Osteoblast (primary cell): ENCODE data around the gene DBN1. TPM values are rescaled to one million over a fixed set of nuclear protein-coding genes. Genes with fewer than 3 reads are reported as not detected.

Experiments used
- DNase-seq: peaks from one replicate; pipeline ENCODE4 v3.0.0; 2011; ENCODE audit warnings: low spot score, mixed read lengths; ENCODE audit not compliant: insufficient read length; ENCODE audit errors: missing footprints
- H2AFZ ChIP-seq: 2 replicates; pipeline ENCODE4 v1.6.0; 2011; ENCODE audit warnings: mild to moderate bottlenecking, low read length
- H3K27ac ChIP-seq: 2 replicates; pipeline ENCODE4 v1.5.1; 2011; ENCODE audit warnings: mild to moderate bottlenecking, low read depth, low read length, moderate library complexity
- H3K27me3 ChIP-seq: 2 replicates; pipeline ENCODE4 v1.6.0; 2012; ENCODE audit warnings: mild to moderate bottlenecking, control low read depth, inconsistent platforms, low read length, moderate library complexity; ENCODE audit not compliant: insufficient read depth
- H3K36me3 ChIP-seq: 2 replicates; pipeline ENCODE4 v1.5.1; 2011; ENCODE audit warnings: mild to moderate bottlenecking, low read length, control low read depth, moderate library complexity; ENCODE audit not compliant: insufficient read depth
- H3K4me1 ChIP-seq: 2 replicates; pipeline ENCODE4 v1.5.1; 2011; ENCODE audit warnings: mild to moderate bottlenecking, low read length, control low read depth, moderate library complexity; ENCODE audit not compliant: insufficient read depth
- H3K4me2 ChIP-seq: 2 replicates; pipeline ENCODE4 v1.6.0; 2011; ENCODE audit warnings: mild to moderate bottlenecking, low read length; ENCODE audit not compliant: insufficient read depth
- H3K4me3 ChIP-seq: fragments of 200-600 bp; sonication (generic); 3 replicates; pipeline ENCODE4 v1.5.1; 2012; ENCODE audit warnings: mild to moderate bottlenecking, low read length, inconsistent platforms; ENCODE audit not compliant: insufficient read depth
- H3K79me2 ChIP-seq: 2 replicates; pipeline ENCODE4 v1.6.0; 2012; ENCODE audit warnings: mild to moderate bottlenecking, low read length, control low read depth, inconsistent platforms; ENCODE audit not compliant: insufficient read depth
- H3K9me3 ChIP-seq: 2 replicates; pipeline ENCODE4 v1.5.1; 2011; ENCODE audit warnings: low read depth, low read length, control low read depth
- H4K20me1 ChIP-seq: 2 replicates; pipeline ENCODE4 v1.6.0; 2012; ENCODE audit warnings: mild to moderate bottlenecking, low read length, control low read depth; ENCODE audit not compliant: insufficient read depth
- total RNA-seq: library from RNA; depleted of rRNA; stranded (reverse); fragments of >200 nt; gene quantifications from 2 replicates; pipeline ENCODE4 v1.2.3, GENCODE V29; 2012
- TF ChIP-seq, protein P1 (sequence below): IDR thresholded peaks from 2 replicates; pipeline ENCODE4 v1.5.1; 2011; ENCODE audit warnings: mild to moderate bottlenecking, low read depth, low read length, moderate library complexity; ENCODE audit errors: extremely low read depth

The DBN1 gene
- total RNA-seq = 121 and 139 TPM in 2 replicates

DNA sequence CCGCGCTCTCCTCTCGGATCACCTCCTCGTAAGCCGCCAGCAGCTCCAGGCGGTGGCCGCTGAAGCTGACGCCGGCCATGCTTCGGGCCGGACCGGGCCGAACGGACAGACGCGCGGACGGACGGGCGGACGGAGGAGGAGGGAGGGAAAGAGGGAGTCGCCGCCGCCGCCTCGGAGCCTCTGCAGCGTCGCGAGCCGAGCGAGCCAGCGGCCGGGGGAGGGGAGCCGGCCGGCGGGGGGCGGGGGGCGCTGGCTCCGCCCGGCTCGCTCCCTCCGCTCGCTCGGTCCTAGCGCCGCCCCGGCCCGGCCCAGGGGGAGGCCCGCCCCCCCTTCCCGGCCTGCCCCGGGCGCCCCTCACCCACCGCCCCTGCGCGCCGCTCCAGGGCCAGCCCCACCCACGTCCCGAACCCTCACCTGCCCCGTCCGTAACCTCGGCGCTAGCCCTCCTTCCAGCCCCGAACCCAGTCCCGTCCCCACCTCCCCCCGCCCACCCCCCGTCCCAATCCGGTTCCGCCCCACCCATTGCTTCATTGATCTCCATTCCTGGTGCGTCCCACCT is at the start of gene DBN1:
Gene DBN1 (minus strand): TSS at position 192 of the 559 bp plus-strand sequence. CDS start 113 bp downstream, at position 79.
- H2AFZ ChIP-seq = no peak within 1 kb of the TSS

DNA sequence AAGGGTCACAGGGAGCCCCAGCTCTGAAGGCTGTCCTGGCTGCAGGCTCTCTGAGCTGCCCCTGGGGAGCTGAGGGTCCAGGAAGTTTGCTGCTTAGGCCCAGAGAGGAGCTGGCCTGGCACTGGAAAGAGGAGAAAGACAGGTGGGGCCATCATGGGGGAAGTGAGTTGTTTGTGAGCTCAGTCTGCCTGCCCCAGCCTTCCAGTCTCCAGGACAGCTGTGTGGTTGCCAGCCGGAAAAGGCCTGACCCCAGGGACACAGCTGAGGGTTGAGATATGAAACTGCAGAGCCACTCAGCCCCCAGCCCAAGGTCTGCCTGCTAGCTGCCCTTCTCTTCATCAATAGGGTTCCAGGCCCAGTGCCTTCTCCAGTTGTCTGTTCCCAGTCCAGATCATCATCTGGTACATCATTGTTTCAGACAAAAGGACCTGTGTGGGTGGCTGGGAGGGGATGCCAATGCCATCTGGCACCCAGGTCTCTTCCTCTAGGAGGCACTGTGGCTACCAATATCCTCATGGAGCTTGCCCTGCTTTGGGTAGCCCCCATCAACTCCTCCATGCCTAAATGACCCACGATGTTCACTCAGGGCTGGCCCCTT is 47.6 kb upstream of the DBN1 start:
- Histone ChIP-seq H3K4me3 (no peak overlapping the region), H3K4me2 (no peak overlapping the region), H3K27ac (no peak overlapping the region), H3K79me2 (peaks cover 39% of the 10 kb centered on the region), H3K36me3 (peaks cover 59% of the 10 kb centered on the region), H2AFZ (no peak overlapping the region), H3K27me3 (no peaks in the 10 kb centered on the region), H4K20me1 (peaks cover 19% of the 10 kb centered on the region), H3K4me1 (peaks cover 10% of the 10 kb centered on the region), H3K9me3 (no peaks in the 10 kb centered on the region)
- peak; percentile 78 for DNase-seq
- TF ChIP-seq, protein P1, sequence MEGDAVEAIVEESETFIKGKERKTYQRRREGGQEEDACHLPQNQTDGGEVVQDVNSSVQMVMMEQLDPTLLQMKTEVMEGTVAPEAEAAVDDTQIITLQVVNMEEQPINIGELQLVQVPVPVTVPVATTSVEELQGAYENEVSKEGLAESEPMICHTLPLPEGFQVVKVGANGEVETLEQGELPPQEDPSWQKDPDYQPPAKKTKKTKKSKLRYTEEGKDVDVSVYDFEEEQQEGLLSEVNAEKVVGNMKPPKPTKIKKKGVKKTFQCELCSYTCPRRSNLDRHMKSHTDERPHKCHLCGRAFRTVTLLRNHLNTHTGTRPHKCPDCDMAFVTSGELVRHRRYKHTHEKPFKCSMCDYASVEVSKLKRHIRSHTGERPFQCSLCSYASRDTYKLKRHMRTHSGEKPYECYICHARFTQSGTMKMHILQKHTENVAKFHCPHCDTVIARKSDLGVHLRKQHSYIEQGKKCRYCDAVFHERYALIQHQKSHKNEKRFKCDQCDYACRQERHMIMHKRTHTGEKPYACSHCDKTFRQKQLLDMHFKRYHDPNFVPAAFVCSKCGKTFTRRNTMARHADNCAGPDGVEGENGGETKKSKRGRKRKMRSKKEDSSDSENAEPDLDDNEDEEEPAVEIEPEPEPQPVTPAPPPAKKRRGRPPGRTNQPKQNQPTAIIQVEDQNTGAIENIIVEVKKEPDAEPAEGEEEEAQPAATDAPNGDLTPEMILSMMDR = peak; percentile 29

More for the DNA sequence above, at the start of gene DBN1:
- Histone ChIP-seq H3K9me3 (no peaks in the 10 kb centered on the region), H3K36me3 (peaks cover 5% of the 10 kb centered on the region), H3K79me2 (peaks cover 43% of the 10 kb centered on the region), H3K27me3 (no peaks in the 10 kb centered on the region), H3K27ac (peak within 1 kb of the TSS; percentile 80), H3K4me3 (peak within 1 kb of the TSS; percentile 87), H4K20me1 (peaks cover 41% of the 10 kb centered on the region), H3K4me1 (peaks cover 42% of the 10 kb centered on the region), H3K4me2 (peak within 1 kb of the TSS; percentile 90)
- TF ChIP-seq, protein P1 = no peak
- peak; percentile 99 for DNase-seq

DNA sequence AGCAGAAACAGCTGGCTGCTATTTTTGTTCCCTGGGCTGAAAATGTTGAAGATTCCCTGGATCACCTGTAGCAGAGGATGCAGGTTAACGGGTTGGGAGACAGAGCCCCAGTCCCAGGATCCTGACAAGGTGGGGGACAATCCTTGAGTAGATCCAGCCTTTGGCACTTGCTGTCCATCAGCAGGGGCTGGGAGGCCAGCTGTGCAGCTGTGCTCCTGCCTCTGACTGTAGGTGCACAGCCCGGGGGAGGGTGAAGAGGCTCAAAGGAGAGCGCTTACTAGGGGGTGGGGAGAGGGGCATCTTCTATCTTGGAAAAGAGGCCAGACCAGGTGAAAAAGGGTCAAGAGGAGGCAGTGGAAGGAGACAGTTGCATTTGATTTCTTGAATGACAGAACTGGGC is 46.8 kb upstream of the DBN1 start:
- no peak overlapping the region for H2AFZ ChIP-seq
- H3K9me3 ChIP-seq = no peaks in the 10 kb centered on the region
- peak; percentile 43 for DNase-seq
- peaks cover 15% of the 10 kb centered on the region for H3K4me1 ChIP-seq
- peaks cover 41% of the 10 kb centered on the region for H3K79me2 ChIP-seq
- H3K4me3 ChIP-seq = no peak overlapping the region
- no peaks in the 10 kb centered on the region for H3K27me3 ChIP-seq
- peaks cover 17% of the 10 kb centered on the region for H4K20me1 ChIP-seq
- H3K27ac ChIP-seq = no peak overlapping the region
- H3K4me2 ChIP-seq = no peak overlapping the region
- TF ChIP-seq, protein P1 = no peak
- H3K36me3 ChIP-seq = peaks cover 58% of the 10 kb centered on the region

DNA sequence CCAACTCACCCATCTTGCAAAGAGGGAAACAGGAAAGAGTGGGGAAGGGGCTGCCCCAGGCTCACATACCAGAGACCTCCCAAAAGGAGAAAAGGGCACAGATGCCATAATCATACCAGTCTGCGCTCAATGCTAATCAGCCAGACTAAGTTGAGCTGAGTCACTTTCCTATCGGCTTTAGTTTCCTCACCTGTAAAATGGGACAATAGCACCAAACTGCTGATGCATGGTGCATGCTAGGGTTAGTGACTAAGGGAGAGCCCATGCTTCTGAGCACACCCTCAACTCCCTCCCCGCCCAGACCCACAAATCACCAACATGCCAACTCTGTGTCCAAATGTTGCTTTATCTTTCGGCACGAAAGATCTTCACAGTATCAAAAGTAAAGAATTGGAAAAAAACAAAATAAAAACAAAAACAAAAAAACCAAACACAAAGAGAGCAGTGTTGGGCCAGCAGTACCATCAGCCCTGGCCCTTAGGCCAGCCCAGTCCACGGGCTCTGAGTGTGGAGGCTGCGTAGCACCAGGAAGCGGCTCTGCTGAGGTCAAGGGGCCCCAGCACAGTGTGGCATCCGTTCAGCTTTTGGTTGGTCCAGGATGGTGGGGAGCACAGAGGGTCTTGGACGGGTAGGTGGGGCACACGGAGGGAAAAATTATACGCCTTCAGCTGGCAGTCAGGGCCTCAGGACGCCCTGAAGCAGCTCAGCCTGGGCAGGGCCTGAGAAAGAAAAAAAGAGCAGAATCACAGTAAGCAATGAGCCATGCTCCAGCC is 46.2 kb upstream of the DBN1 start:
- TF ChIP-seq, protein P1 = no peak
- peaks cover 42% of the 10 kb centered on the region for H3K79me2 ChIP-seq
- H3K9me3 ChIP-seq = no peaks in the 10 kb centered on the region
- peaks cover 15% of the 10 kb centered on the region for H3K4me1 ChIP-seq
- no peak overlapping the region for H3K27ac ChIP-seq
- peaks cover 16% of the 10 kb centered on the region for H4K20me1 ChIP-seq
- H2AFZ ChIP-seq = no peak overlapping the region
- no peak overlapping the region for H3K4me2 ChIP-seq
- H3K4me3 ChIP-seq = no peak overlapping the region
- peaks cover 58% of the 10 kb centered on the region for H3K36me3 ChIP-seq
- peak; percentile 5 for DNase-seq
- no peaks in the 10 kb centered on the region for H3K27me3 ChIP-seq
